ENCODE results near the gene GTF2IRD2. TPM values are rescaled to one million over a fixed set of nuclear protein-coding genes. Genes with fewer than 3 reads are reported as not detected.
"Not testable (repeated sequence)": the region's sequence is repeated elsewhere in the genome, so short reads cannot be mapped to it uniquely, and the experiment has no call there.

The GTF2IRD2 gene
- total RNA-seq (ENCODE audit: low replicate concordance) = 8.4 and 13.9 TPM in 2 replicates

- peak within 1 kb of the TSS; percentile 32 for H3K4me3 ChIP-seq (ENCODE audit: low read depth, low read length)
- DNase-seq (ENCODE audit: low read depth) = not testable (repeated sequence)
Observed at GRCh38 chr7:74850833-74851721, at the start of gene GTF2IRD2. Gene GTF2IRD2 (minus strand): TSS chr7:74851605. CDS start chr7:74836378, 15,227 bp downstream.

- peak overlapping the region; percentile 68 for H3K4me3 ChIP-seq (ENCODE audit: low read depth, low read length)
- peak; percentile 70 for DNase-seq (ENCODE audit: low read depth)
Observed at GRCh38 chr7:74890158-74891123, 39.0 kb upstream of the GTF2IRD2 start.

- H3K4me3 ChIP-seq (ENCODE audit: low read depth, low read length) = peak overlapping the region; percentile 42
- DNase-seq (ENCODE audit: low read depth) = not testable (repeated sequence)
Observed at GRCh38 chr7:74889518-74890129, 38.2 kb upstream of the GTF2IRD2 start.

GRCh38 chr7:74885295-74885694, 33.9 kb upstream of the GTF2IRD2 start:
- not testable (repeated sequence) for DNase-seq (ENCODE audit: low read depth); H3K4me3 ChIP-seq (ENCODE audit: low read depth, low read length)

- not testable (repeated sequence) for DNase-seq (ENCODE audit: low read depth)
Observed at GRCh38 chr7:74882110-74882509, 30.7 kb upstream of the GTF2IRD2 start.

GRCh38 chr7:74874748-74875512, 23.5 kb upstream of the GTF2IRD2 start:
- not testable (repeated sequence) for DNase-seq (ENCODE audit: low read depth); H3K4me3 ChIP-seq (ENCODE audit: low read depth, low read length)

More at GRCh38 chr7:74882110-74882509, 30.7 kb upstream of the GTF2IRD2 start:
- H3K4me3 ChIP-seq (ENCODE audit: low read depth, low read length) = not testable (repeated sequence)

- not testable (repeated sequence) for DNase-seq (ENCODE audit: low read depth); H3K4me3 ChIP-seq (ENCODE audit: low read depth, low read length)
Observed at GRCh38 chr7:74874104-74874747, 22.8 kb upstream of the GTF2IRD2 start.

- not testable (repeated sequence) for H3K4me3 ChIP-seq (ENCODE audit: low read depth, low read length); DNase-seq (ENCODE audit: low read depth)
Observed at GRCh38 chr7:74872542-74872941, 21.1 kb upstream of the GTF2IRD2 start.

- not testable (repeated sequence) for H3K4me3 ChIP-seq (ENCODE audit: low read depth, low read length); DNase-seq (ENCODE audit: low read depth)
Observed at GRCh38 chr7:74865777-74866176, 14.4 kb upstream of the GTF2IRD2 start.

- DNase-seq (ENCODE audit: low read depth); H3K4me3 ChIP-seq (ENCODE audit: low read depth, low read length): not testable (repeated sequence)
Observed at GRCh38 chr7:74849853-74850252, 1.6 kb downstream of the GTF2IRD2 start.

GRCh38 chr7:74830411-74830810, 21.0 kb downstream of the GTF2IRD2 start:
- not testable (repeated sequence) for H3K4me3 ChIP-seq (ENCODE audit: low read depth, low read length); DNase-seq (ENCODE audit: low read depth)

- H3K4me3 ChIP-seq (ENCODE audit: low read depth, low read length); DNase-seq (ENCODE audit: low read depth): not testable (repeated sequence)
Observed at GRCh38 chr7:74829959-74830358, 21.4 kb downstream of the GTF2IRD2 start.

- DNase-seq (ENCODE audit: low read depth); H3K4me3 ChIP-seq (ENCODE audit: low read depth, low read length): not testable (repeated sequence)
Observed at GRCh38 chr7:74821259-74821658, 30.1 kb downstream of the GTF2IRD2 start.

GRCh38 chr7:74820146-74820805, 31.1 kb downstream of the GTF2IRD2 start:
- DNase-seq (ENCODE audit: low read depth); H3K4me3 ChIP-seq (ENCODE audit: low read depth, low read length): not testable (repeated sequence)

GRCh38 chr7:74815882-74816281, 35.5 kb downstream of the GTF2IRD2 start:
- not testable (repeated sequence) for DNase-seq (ENCODE audit: low read depth); H3K4me3 ChIP-seq (ENCODE audit: low read depth, low read length)

- DNase-seq (ENCODE audit: low read depth); H3K4me3 ChIP-seq (ENCODE audit: low read depth, low read length): not testable (repeated sequence)
Observed at GRCh38 chr7:74798644-74799043, 52.8 kb downstream of the GTF2IRD2 start.

All from fibroblast of the aortic adventitia (primary cell).